Lung (tissue), 13 donors: ENCODE results near the gene ZNF296. TPM values are rescaled to one million over a fixed set of nuclear protein-coding genes. Genes with fewer than 3 reads are reported as not detected.

Experiments
- ATAC-seq: fragments of 200-7000 bp; cut with Tn5 transposase; one replicate; pipeline ENCODE4 v1.9.1; 2020; ENCODE audit warnings: moderate number of reproducible peaks; ENCODE audit not compliant: insufficient read depth, low FRiP score
- DNase-seq, 3 donors: peaks; one replicate each; pipeline ENCODE4 v3.0.0-alpha.2; 2013 to 2017
- H3K27ac ChIP-seq, 2 donors: one replicate each; pipeline ENCODE4 v1.5.1; 2013; ENCODE audit warnings: mild to moderate bottlenecking in 2 of 2, moderate library complexity in 2 of 2, control low read depth in 1 of 2, inconsistent platforms in 1 of 2, low read depth in 1 of 2, low read length in 1 of 2
- H3K27me3 ChIP-seq, 3 donors: one replicate each; pipeline ENCODE4 v1.5.1; 2013; ENCODE audit warnings: low read length in 2 of 3; ENCODE audit not compliant: control insufficient read depth in 3 of 3, insufficient read depth in 3 of 3
- H3K36me3 ChIP-seq, 4 donors: one replicate each; pipeline ENCODE4 v1.5.1; 2013; ENCODE audit warnings: low read length in 4 of 4, mild to moderate bottlenecking in 1 of 4, moderate library complexity in 1 of 4; ENCODE audit not compliant: control insufficient read depth in 4 of 4, insufficient read depth in 4 of 4
- H3K4me1 ChIP-seq, 5 donors: one replicate each; pipeline ENCODE4 v1.5.1; 2013; ENCODE audit warnings: low read length in 5 of 5, mild to moderate bottlenecking in 2 of 5, moderate library complexity in 1 of 5; ENCODE audit not compliant: control insufficient read depth in 5 of 5, insufficient read depth in 5 of 5
- H3K4me3 ChIP-seq: one replicate; pipeline ENCODE4 v1.5.1; 2013; ENCODE audit warnings: mild to moderate bottlenecking, control low read depth, moderate library complexity
- H3K9ac ChIP-seq, 2 donors: one replicate each; pipeline ENCODE4 v1.5.1; 2013; ENCODE audit warnings: low read length in 2 of 2, control low read depth in 1 of 2; ENCODE audit not compliant: insufficient read depth in 1 of 2
- H3K9me3 ChIP-seq, 4 donors: one replicate each; pipeline ENCODE4 v1.5.1; 2013; ENCODE audit warnings: low read length in 3 of 4, mild to moderate bottlenecking in 1 of 4, moderate library complexity in 1 of 4; ENCODE audit not compliant: control insufficient read depth in 4 of 4, insufficient read depth in 3 of 4
- WGBS, 2 donors: extraction: QIAGEN DNeasy Blood & Tissue Kit; methylation state at CpG; one replicate each; pipeline ENCODE4 v1.1.7; 2013; 5-methylcytosine and 5-hydroxymethylcytosine counted together
- polyA plus RNA-seq, 2 donors: library from polyadenylated mRNA; stranded (reverse); fragments of 200-250 nt; gene quantifications; one replicate each; pipeline ENCODE4 v1.2.1, GENCODE V29; 2013
- small RNA-seq: library from RNA; depleted of rRNA; stranded (forward); fragments of <200 nt; gene quantifications from one replicate; pipeline ENCODE3, GENCODE V24; 2014; ENCODE audit warnings: low replicate concordance
- total RNA-seq, 2 donors: library from RNA; depleted of rRNA in 1 of 2; stranded (reverse); fragments of >200 nt in 1 of 2; gene quantifications; one replicate each; pipeline ENCODE4 v1.2.1, GENCODE V29; 2014 to 2021
- TF ChIP-seq, protein P1 (sequence below): IDR thresholded peaks from 2 replicates; pipeline ENCODE4 v1.5.1; 2012; ENCODE audit warnings: mild to moderate bottlenecking; ENCODE audit errors: control extremely low read depth, extremely low read depth
- donor health status: control.
- donor health status: control.
- donor health status: Bipolar disorder and iron deficiency.
- donor health status: healthy.
- donor health status: DM: yes; HTN: yes; CAD: no.

ZNF296 gene
- total and polyA plus RNA-seq, 4 donors, result 0.43 to 3.9 (median 2.8) TPM

DNA sequence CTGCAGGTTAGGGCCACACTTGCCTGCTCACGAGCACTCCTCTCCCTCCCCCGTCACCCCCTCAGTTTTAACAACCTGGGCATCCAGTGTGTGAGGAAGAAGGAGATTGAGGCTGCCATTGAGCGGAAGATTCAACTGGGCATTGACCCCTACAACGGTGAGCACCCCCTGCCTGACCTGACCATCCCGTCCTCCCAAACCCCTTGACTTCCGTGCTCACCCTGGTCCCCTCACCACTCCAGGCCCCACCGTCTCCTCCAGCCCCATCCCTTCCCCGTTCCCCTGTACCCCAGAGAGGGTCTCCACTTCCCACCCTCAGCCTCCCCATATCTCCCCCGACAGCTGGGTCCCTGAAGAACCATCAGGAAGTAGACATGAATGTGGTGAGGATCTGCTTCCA, 51.0 kb downstream of the ZNF296 start:
- H3K36me3 ChIP-seq, result peaks cover 0 to 30% (median 1%) of the 10 kb centered on the region in 4 donors
- no peaks in the 10 kb centered on the region for H3K4me1 ChIP-seq
- H3K4me3 ChIP-seq, result no peak overlapping the region
- H3K9me3 ChIP-seq, result no peaks in the 10 kb centered on the region
- no peak for ATAC-seq
- 94 to 95% methylated on average over 9 of the region's 9 CpGs for WGBS, 2 donors
- H3K27ac ChIP-seq, result no peak overlapping the region
- TF ChIP-seq, protein P1, sequence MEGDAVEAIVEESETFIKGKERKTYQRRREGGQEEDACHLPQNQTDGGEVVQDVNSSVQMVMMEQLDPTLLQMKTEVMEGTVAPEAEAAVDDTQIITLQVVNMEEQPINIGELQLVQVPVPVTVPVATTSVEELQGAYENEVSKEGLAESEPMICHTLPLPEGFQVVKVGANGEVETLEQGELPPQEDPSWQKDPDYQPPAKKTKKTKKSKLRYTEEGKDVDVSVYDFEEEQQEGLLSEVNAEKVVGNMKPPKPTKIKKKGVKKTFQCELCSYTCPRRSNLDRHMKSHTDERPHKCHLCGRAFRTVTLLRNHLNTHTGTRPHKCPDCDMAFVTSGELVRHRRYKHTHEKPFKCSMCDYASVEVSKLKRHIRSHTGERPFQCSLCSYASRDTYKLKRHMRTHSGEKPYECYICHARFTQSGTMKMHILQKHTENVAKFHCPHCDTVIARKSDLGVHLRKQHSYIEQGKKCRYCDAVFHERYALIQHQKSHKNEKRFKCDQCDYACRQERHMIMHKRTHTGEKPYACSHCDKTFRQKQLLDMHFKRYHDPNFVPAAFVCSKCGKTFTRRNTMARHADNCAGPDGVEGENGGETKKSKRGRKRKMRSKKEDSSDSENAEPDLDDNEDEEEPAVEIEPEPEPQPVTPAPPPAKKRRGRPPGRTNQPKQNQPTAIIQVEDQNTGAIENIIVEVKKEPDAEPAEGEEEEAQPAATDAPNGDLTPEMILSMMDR, result no peak
- DNase-seq, result no peak
- H3K27me3 ChIP-seq, result no peaks in the 10 kb centered on the region
- peak overlapping the region in 1 of 2 donors; percentile 13 for H3K9ac ChIP-seq

DNA sequence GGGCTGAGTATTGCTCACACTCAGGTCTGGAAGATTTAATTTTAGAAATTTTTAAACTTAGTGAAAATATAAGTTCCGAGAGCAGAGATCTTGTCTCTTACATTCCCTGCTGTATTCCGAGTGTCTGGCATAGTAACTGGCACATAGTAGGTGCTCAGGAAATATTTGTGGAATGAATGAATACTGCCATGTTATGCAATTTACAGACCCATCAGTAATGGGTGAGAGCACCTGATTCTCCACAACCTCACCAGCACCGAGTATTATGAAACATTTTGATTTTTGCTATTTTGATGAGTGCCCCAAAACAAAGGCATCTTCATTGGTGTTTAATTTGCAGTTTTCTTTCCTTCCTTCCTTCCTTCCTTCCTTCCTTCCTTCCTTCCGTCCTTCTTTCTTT, 53.2 kb downstream of the ZNF296 start:
- DNase-seq (no peak), ATAC-seq (no peak)
- H3K27me3 ChIP-seq, result no peaks in the 10 kb centered on the region
- H3K9me3 ChIP-seq, result no peaks in the 10 kb centered on the region
- H3K27ac ChIP-seq, result no peak overlapping the region
- H3K4me3 ChIP-seq, result no peak overlapping the region
- TF ChIP-seq, protein P1, result no peak
- WGBS, 2 donors, result 88 to 89% methylated on average over 4 of the region's 4 CpGs
- peaks cover 0 to 22% (median 0%) of the 10 kb centered on the region in 4 donors for H3K36me3 ChIP-seq
- no peaks in the 10 kb centered on the region for H3K4me1 ChIP-seq
- H3K9ac ChIP-seq, result no peak overlapping the region

DNA sequence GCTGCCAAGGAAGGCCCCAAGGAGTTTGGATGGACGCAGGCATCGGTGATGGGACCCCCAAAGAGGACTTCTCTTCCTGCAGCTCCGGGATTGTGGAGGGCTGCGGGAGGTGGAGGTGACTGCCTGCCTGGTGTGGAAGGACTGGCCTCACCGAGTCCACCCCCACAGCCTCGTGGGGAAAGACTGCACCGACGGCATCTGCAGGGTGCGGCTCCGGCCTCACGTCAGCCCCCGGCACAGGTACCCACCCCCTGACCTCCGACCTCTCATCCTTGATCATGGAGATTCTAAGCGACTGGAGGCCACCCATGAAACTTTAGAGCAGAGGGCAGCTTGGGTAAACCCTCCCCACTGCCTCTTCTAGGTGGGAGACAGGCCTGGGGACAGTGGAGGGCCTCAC, 54.3 kb downstream of the ZNF296 start:
- no peak for ATAC-seq
- Histone ChIP-seq H3K9ac (no peak overlapping the region), H3K9me3 (no peaks in the 10 kb centered on the region), H3K27ac (no peak overlapping the region), H3K27me3 (no peaks in the 10 kb centered on the region), H3K4me3 (no peak overlapping the region), H3K4me1 (no peaks in the 10 kb centered on the region), H3K36me3 (peaks cover 0 to 18% (median 0%) of the 10 kb centered on the region in 4 donors)
- TF ChIP-seq, protein P1, result no peak
- 88 to 91% methylated on average over 14 of the region's 14 CpGs for WGBS, 2 donors
- DNase-seq, result no peak

Small RNAs within 50 kb of the gene (small RNA-seq; reads per million reads assigned to genes)
- gene RNU6-611P, result not detected

Other genes starting within 250 kb of the ZNF296 start
- gene NECTIN2, start 230.2 kb downstream of the ZNF296 start, total RNA-seq, result 100 to 1,000 TPM in 1 of 2 donors, 10 to 100 TPM in 1; 90.4 to 117 TPM
- 10 to 100 TPM; 76.9 to 97.6 TPM for gene NECTIN2, start 230.2 kb downstream of the ZNF296 start, polyA plus RNA-seq
- gene TOMM40, start 185.2 kb downstream of the ZNF296 start, total RNA-seq, result 10 to 100 TPM; 17.6 to 76.8 TPM
- gene TOMM40, start 185.2 kb downstream of the ZNF296 start, polyA plus RNA-seq, result 10 to 100 TPM; 55.0 to 69.4 TPM
- 100 to 1,000 TPM in 1 of 2 donors, 10 to 100 TPM in 1; 80.8 to 177 TPM for gene APOE, start 170.7 kb downstream of the ZNF296 start, total RNA-seq
- 1,000 to 10,000 TPM in 1 of 2 donors, 100 to 1,000 TPM in 1; 235 to 1,011 TPM for gene APOE, start 170.7 kb downstream of the ZNF296 start, polyA plus RNA-seq
- 100 to 1,000 TPM in 1 of 2 donors, 10 to 100 TPM in 1; 14.0 to 282 TPM for gene APOC1, start 161.9 kb downstream of the ZNF296 start, total RNA-seq
- gene APOC1, start 161.9 kb downstream of the ZNF296 start, polyA plus RNA-seq, result 1,000 to 10,000 TPM in 1 of 2 donors, 100 to 1,000 TPM in 1; 153 to 1,030 TPM
- gene APOC4, start 134.2 kb downstream of the ZNF296 start, total RNA-seq, result not detected
- gene APOC4, start 134.2 kb downstream of the ZNF296 start, polyA plus RNA-seq, result under 1 TPM in 1 of 2 donors, not detected in 1; 0.98 TPM
- gene APOC2, start 130.4 kb downstream of the ZNF296 start, total RNA-seq, result 1 to 10 TPM; 1.8 to 8.0 TPM
- 10 to 100 TPM; 12.2 to 21.5 TPM for gene APOC2, start 130.4 kb downstream of the ZNF296 start, polyA plus RNA-seq
- gene CLPTM1, start 121.1 kb downstream of the ZNF296 start, total RNA-seq, result 100 to 1,000 TPM in 1 of 2 donors, 10 to 100 TPM in 1; 35.9 to 130 TPM
- 10 to 100 TPM; 82.5 to 88.0 TPM for gene CLPTM1, start 121.1 kb downstream of the ZNF296 start, polyA plus RNA-seq
- gene RELB, start 75.0 kb downstream of the ZNF296 start, total RNA-seq, result 10 to 100 TPM; 15.8 to 23.8 TPM
- gene RELB, start 75.0 kb downstream of the ZNF296 start, polyA plus RNA-seq, result 10 to 100 TPM in 1 of 2 donors, 1 to 10 TPM in 1; 9.4 to 65.9 TPM
- gene CLASRP, start 37.4 kb downstream of the ZNF296 start, total RNA-seq, result 10 to 100 TPM; 23.9 to 73.9 TPM
- 100 to 1,000 TPM in 1 of 2 donors, 10 to 100 TPM in 1; 41.2 to 107 TPM for gene CLASRP, start 37.4 kb downstream of the ZNF296 start, polyA plus RNA-seq
- gene GEMIN7, start 2.8 kb upstream of the ZNF296 start, total RNA-seq, result 10 to 100 TPM; 18.7 to 21.1 TPM
- 10 to 100 TPM; 24.3 to 29.0 TPM for gene GEMIN7, start 2.8 kb upstream of the ZNF296 start, polyA plus RNA-seq
- 10 to 100 TPM; 20.7 to 31.1 TPM for gene PPP1R37, start 16.7 kb upstream of the ZNF296 start, total RNA-seq
- 10 to 100 TPM; 19.2 to 39.7 TPM for gene PPP1R37, start 16.7 kb upstream of the ZNF296 start, polyA plus RNA-seq
- gene NKPD1, start 84.5 kb upstream of the ZNF296 start, total RNA-seq, result under 1 TPM in 1 of 2 donors, not detected in 1; 0.06 TPM
- gene NKPD1, start 84.5 kb upstream of the ZNF296 start, polyA plus RNA-seq, result under 1 TPM; 0.07 to 0.08 TPM
- gene TRAPPC6A, start 101.8 kb upstream of the ZNF296 start, total RNA-seq, result 10 to 100 TPM; 14.0 to 20.5 TPM
- 10 to 100 TPM; 32.0 to 38.4 TPM for gene TRAPPC6A, start 101.8 kb upstream of the ZNF296 start, polyA plus RNA-seq
- 10 to 100 TPM in 1 of 2 donors, 1 to 10 TPM in 1; 7.5 to 17.3 TPM for gene BLOC1S3, start 102.3 kb upstream of the ZNF296 start, total RNA-seq
- 1 to 10 TPM; 4.2 to 8.7 TPM for gene BLOC1S3, start 102.3 kb upstream of the ZNF296 start, polyA plus RNA-seq
- gene EXOC3L2, start 168.9 kb upstream of the ZNF296 start, total RNA-seq, result 1 to 10 TPM; 1.7 to 2.8 TPM
- 1 to 10 TPM; 2.2 to 2.6 TPM for gene EXOC3L2, start 168.9 kb upstream of the ZNF296 start, polyA plus RNA-seq
- gene MARK4, start 174.8 kb upstream of the ZNF296 start, total RNA-seq, result 10 to 100 TPM; 25.3 to 47.0 TPM
- 10 to 100 TPM; 12.6 to 15.9 TPM for gene MARK4, start 174.8 kb upstream of the ZNF296 start, polyA plus RNA-seq
- gene CKM, start 246.4 kb upstream of the ZNF296 start, total RNA-seq, result 1 to 10 TPM in 1 of 2 donors, not detected in 1; 1.4 TPM
- gene CKM, start 246.4 kb upstream of the ZNF296 start, polyA plus RNA-seq, result under 1 TPM; 0.06 to 0.97 TPM